Right atrium auricular region (tissue), 2 donors: ENCODE results near the gene PCDHB12. TPM values are rescaled to one million over a fixed set of nuclear protein-coding genes. Genes with fewer than 3 reads are reported as not detected.
"Not testable (repeated sequence)": the region's sequence is repeated elsewhere in the genome, so short reads cannot be mapped to it uniquely, and the experiment has no call there.

Source experiments
- DNase-seq: peaks from one replicate; pipeline ENCODE4 v3.0.0-alpha.2; 2019; ENCODE audit warnings: low spot score
- H3K27ac ChIP-seq, 2 donors: fragments of 200-600 bp; sonication (generic); 1 replicate in 1 of 2; 2 replicates in 1 of 2; pipeline ENCODE4 v1.5.1; 2016 to 2019
- H3K27me3 ChIP-seq, 2 donors: fragments of 200-600 bp; sonication (generic); one replicate each; pipeline versions ENCODE4 v1.5.1 to v1.6.0; 2017 to 2019
- H3K36me3 ChIP-seq: fragments of 200-600 bp; sonication (generic); one replicate; pipeline ENCODE4 v1.5.1; 2016
- H3K4me1 ChIP-seq, 2 donors: fragments of 200-600 bp; sonication (generic); one replicate each; pipeline versions ENCODE4 v1.5.1 to v1.6.0; 2017 to 2019
- H3K4me3 ChIP-seq, 2 donors: fragments of 200-600 bp; sonication (generic); 1 replicate in 1 of 2; 2 replicates in 1 of 2; pipeline ENCODE4 v1.5.1; 2017 to 2019; ENCODE audit warnings: mild to moderate bottlenecking in 1 of 2, moderate library complexity in 1 of 2
- H3K9me3 ChIP-seq, 2 donors: fragments of 200-600 bp; sonication (generic); one replicate each; pipeline ENCODE4 v1.5.1; 2019
- total RNA-seq, 2 donors: library from RNA; depleted of rRNA; stranded (reverse); fragments of >200 nt; gene quantifications; one replicate each; pipeline ENCODE4 v1.1.0, GENCODE V29; 2016
- TF ChIP-seq, protein P1 (sequence below), 2 donors: fragments of 200-600 bp; sonication (generic); IDR thresholded peaks; one replicate each; pipeline ENCODE4 v1.5.1; 2019; ENCODE audit warnings: antibody characterized with exemption in 2 of 2

Gene PCDHB12
- total RNA-seq, 2 donors from 2014 or later: 1.8 to 2.3 TPM

DNA sequence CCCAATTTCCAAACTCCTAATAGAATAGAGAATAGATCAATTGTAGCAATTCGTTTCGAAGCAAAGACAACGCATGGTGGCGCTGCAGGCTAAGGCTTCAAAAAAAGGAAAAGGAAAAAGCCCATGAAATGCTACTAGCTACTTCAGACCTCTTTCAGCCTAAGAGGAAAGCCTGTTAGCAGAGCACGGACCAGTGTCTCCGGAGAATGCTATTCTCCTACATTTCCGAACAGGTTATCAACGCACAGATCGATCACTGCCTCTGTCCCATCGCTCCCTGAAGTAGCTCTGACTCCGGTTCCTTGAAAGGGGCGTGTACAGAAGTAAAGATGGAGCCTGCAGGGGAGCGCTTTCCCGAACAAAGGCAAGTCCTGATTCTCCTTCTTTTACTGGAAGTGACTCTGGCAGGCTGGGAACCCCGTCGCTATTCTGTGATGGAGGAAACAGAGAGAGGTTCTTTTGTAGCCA is 36.8 kb downstream of the PCDHB12 start, which contains the start of gene PCDHB15:
TSS of gene PCDHB15 (plus strand) at position 146 of the 468 bp plus-strand sequence. CDS start at position 330, 184 bp downstream.
- Histone ChIP-seq H3K9me3 (peaks cover 36 to 100% of the 10 kb centered on the region in 2 donors), H3K4me3 (peak within 1 kb of the TSS; percentile 26 to 33), H3K36me3 (no peaks in the 10 kb centered on the region), H3K27me3 (no peaks in the 10 kb centered on the region), H3K27ac (no peak within 1 kb of the TSS), H3K4me1 (no peaks in the 10 kb centered on the region)
- TF ChIP-seq, protein P1, sequence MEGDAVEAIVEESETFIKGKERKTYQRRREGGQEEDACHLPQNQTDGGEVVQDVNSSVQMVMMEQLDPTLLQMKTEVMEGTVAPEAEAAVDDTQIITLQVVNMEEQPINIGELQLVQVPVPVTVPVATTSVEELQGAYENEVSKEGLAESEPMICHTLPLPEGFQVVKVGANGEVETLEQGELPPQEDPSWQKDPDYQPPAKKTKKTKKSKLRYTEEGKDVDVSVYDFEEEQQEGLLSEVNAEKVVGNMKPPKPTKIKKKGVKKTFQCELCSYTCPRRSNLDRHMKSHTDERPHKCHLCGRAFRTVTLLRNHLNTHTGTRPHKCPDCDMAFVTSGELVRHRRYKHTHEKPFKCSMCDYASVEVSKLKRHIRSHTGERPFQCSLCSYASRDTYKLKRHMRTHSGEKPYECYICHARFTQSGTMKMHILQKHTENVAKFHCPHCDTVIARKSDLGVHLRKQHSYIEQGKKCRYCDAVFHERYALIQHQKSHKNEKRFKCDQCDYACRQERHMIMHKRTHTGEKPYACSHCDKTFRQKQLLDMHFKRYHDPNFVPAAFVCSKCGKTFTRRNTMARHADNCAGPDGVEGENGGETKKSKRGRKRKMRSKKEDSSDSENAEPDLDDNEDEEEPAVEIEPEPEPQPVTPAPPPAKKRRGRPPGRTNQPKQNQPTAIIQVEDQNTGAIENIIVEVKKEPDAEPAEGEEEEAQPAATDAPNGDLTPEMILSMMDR (IDR thresholded peaks at IDR 0.05): peak in 1 of 2 donors; percentile 54
- DNase-seq: no peak

DNA sequence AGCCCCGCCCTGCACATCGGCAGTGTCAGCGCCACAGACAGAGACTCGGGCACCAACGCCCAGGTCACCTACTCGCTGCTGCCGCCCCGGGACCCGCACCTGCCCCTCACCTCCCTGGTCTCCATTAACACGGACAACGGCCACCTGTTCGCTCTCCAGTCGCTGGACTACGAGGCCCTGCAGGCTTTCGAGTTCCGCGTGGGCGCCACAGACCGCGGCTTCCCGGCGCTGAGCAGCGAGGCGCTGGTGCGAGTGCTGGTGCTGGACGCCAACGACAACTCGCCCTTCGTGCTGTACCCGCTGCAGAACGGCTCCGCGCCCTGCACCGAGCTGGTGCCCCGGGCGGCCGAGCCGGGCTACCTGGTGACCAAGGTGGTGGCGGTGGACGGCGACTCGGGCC is 38.5 kb downstream of the PCDHB12 start:
- not testable (repeated sequence) for H3K27me3 ChIP-seq, H3K36me3 ChIP-seq, DNase-seq, H3K4me3 ChIP-seq, H3K4me1 ChIP-seq, H3K27ac ChIP-seq
- H3K9me3 ChIP-seq: peaks cover 42 to 100% of the 10 kb centered on the region in 2 donors

GRCh38 chr5:141247434-141247833 is 38.9 kb downstream of the PCDHB12 start:
- H3K36me3 ChIP-seq, DNase-seq, H3K4me3 ChIP-seq, H3K27me3 ChIP-seq, H3K27ac ChIP-seq, H3K4me1 ChIP-seq: not testable (repeated sequence)
- H3K9me3 ChIP-seq: peaks cover 44 to 100% of the 10 kb centered on the region in 2 donors

GRCh38 chr5:141250576-141250975 is 42.1 kb downstream of the PCDHB12 start:
- H3K4me1 ChIP-seq: no peaks in the 10 kb centered on the region
- H3K27me3 ChIP-seq: no peaks in the 10 kb centered on the region
- TF ChIP-seq, protein P1 (IDR thresholded peaks at IDR 0.05): no peak
- H3K36me3 ChIP-seq: no peaks in the 10 kb centered on the region
- peaks cover 38 to 100% of the 10 kb centered on the region in 2 donors for H3K9me3 ChIP-seq
- H3K27ac ChIP-seq: no peak overlapping the region
- H3K4me3 ChIP-seq: no peak overlapping the region
- DNase-seq: no peak

DNA sequence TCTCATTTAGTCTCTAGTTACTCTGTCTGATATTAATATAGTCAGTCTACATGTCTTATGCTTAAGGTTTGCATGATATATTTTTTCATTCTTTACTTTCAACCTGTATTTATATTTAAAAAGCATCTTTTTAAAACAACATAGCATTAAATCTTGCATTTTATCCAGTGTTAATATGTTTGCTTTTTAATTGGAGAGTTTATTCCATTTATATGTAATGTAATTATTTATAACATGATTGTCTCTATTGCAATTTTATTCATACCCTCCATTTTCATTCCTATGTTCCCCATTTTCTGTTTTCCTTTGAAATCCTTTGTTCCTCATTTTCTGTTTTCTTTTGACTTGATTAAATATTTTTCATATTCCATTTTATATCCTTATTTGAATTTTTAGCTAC is 49.9 kb downstream of the PCDHB12 start:
- peaks cover 52 to 100% of the 10 kb centered on the region in 2 donors for H3K9me3 ChIP-seq
- H3K4me3 ChIP-seq: no peak overlapping the region
- TF ChIP-seq, protein P1 (IDR thresholded peaks at IDR 0.05): no peak
- H3K36me3 ChIP-seq: no peaks in the 10 kb centered on the region
- H3K27ac ChIP-seq: no peak overlapping the region
- DNase-seq: no peak
- no peaks in the 10 kb centered on the region for H3K27me3 ChIP-seq
- no peaks in the 10 kb centered on the region for H3K4me1 ChIP-seq

DNA sequence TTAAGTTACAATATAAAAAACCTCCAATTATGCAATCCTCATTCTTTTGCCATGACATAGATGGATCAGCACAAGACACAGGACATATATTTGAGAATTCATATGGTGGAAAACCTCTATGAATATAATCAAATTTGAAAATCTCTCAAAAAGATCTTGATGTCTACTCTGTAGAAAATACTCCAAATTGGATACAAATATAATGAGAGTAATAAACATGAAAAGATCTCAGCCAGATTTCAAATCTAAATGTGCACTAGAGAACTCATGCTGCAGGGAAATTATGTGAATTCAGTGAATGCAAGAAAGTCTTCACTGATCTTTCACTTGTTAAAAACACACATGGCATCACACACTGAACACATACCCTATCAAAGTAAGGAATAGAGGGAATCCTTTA is 50.4 kb downstream of the PCDHB12 start:
- H3K27me3 ChIP-seq: no peaks in the 10 kb centered on the region
- H3K9me3 ChIP-seq: peaks cover 57 to 100% of the 10 kb centered on the region in 2 donors
- no peaks in the 10 kb centered on the region for H3K36me3 ChIP-seq
- H3K4me1 ChIP-seq: no peaks in the 10 kb centered on the region
- no peak overlapping the region for H3K27ac ChIP-seq
- no peak overlapping the region for H3K4me3 ChIP-seq
- no peak for DNase-seq
- TF ChIP-seq, protein P1 (IDR thresholded peaks at IDR 0.05): no peak
